Measurements from ENCODE around the gene NEK11.

The NEK11 gene

DNA sequence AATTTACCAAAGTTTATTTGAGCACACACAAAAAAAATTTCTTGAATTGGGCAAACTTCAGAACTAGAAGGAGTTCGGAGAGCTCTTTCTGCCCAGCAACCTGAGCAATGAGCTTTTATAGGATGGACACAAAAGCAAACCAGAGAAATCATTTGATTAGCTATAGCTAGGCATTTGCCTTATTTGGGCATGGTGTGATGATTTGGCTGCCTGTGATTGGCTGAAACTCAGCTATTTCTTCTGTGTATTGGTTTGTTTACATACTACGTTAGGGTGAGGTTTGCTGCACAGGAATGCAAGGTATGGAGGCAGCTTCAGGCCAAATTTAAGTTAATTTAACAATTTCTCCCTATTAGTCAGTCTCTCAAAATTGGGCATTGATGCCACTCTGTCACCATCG, 65.1 kb downstream of the NEK11 start:
- Histone ChIP-seq H3K9ac (ENCODE audit: low read length) (no peak overlapping the region), H3K4me1 (ENCODE audit: control insufficient read depth, insufficient read depth, low read length) (no peaks in the 10 kb centered on the region)

GRCh38 chr3:131107637-131108433, 81.2 kb downstream of the NEK11 start:
- no peaks in the 10 kb centered on the region for H3K27me3 ChIP-seq (ENCODE audit: control insufficient read depth, insufficient read depth, low read length)
- no peaks in the 10 kb centered on the region for H3K4me1 ChIP-seq (ENCODE audit: control insufficient read depth, insufficient read depth, low read length)
- no peaks in the 10 kb centered on the region for H3K36me3 ChIP-seq (ENCODE audit: control insufficient read depth, insufficient read depth, low read length)
- H3K4me3 ChIP-seq (ENCODE audit: low read length), result no peak overlapping the region
- no peak overlapping the region for H3K9ac ChIP-seq (ENCODE audit: low read length)
- H3K27ac ChIP-seq (ENCODE audit: low read depth, low read length), result no peak overlapping the region

More for the DNA sequence above, 65.1 kb downstream of the NEK11 start:
- Histone ChIP-seq H3K27ac (ENCODE audit: low read depth, low read length) (no peak overlapping the region), H3K4me3 (ENCODE audit: low read length) (no peak overlapping the region), H3K36me3 (ENCODE audit: control insufficient read depth, insufficient read depth, low read length) (no peaks in the 10 kb centered on the region), H3K27me3 (ENCODE audit: control insufficient read depth, insufficient read depth, low read length) (no peaks in the 10 kb centered on the region)

- no peak overlapping the region for H3K4me3 ChIP-seq (ENCODE audit: low read length)
- H3K27me3 ChIP-seq (ENCODE audit: control insufficient read depth, insufficient read depth, low read length), result no peaks in the 10 kb centered on the region
- H3K4me1 ChIP-seq (ENCODE audit: control insufficient read depth, insufficient read depth, low read length), result no peaks in the 10 kb centered on the region
- H3K36me3 ChIP-seq (ENCODE audit: control insufficient read depth, insufficient read depth, low read length), result no peaks in the 10 kb centered on the region
- H3K27ac ChIP-seq (ENCODE audit: low read depth, low read length), result no peak overlapping the region
- H3K9ac ChIP-seq (ENCODE audit: low read length), result no peak overlapping the region
These were observed 82.5 kb downstream of the NEK11 start for GRCh38 chr3:131109156-131109555.

DNA sequence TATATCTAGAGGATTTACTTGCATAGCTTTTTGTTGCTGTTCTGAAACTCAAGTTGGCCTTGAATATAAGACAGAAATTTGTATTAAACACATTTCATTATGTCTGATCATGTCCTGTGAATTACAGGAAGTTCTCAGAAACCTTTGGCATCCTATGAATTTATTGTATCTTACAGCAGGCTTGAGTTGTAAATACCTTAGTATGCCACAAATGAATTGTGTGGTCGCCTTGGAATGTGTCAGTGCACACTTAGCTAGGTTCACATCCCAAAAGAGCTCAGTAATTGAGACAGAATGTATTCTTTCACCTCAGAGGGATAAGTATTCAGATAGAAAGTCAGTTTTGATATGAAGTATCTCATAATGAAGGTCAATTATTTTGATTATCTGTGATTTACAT, 83.4 kb downstream of the NEK11 start:
- no peaks in the 10 kb centered on the region for H3K4me1 ChIP-seq (ENCODE audit: control insufficient read depth, insufficient read depth, low read length)

DNA sequence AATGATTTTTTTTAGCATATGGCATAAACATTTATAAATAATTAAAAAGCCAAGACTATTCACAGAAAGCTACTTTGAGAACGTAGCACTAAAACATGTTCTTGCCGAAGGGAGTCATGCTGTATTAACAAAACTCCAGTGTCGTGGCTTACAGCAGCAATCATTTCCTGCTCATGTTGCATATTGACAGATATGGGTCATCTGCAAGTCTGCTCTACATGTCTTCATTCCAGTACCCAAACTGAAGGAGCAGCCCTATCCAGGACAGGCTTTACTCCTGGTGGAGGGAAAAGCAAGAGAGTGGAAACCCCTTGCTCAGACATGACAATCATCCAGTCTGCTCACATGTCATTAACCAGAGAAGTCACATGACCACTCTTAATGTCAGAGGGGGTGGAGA, 87.6 kb downstream of the NEK11 start:
- Histone ChIP-seq H3K4me3 (ENCODE audit: low read length) (no peak overlapping the region), H3K27me3 (ENCODE audit: control insufficient read depth, insufficient read depth, low read length) (no peaks in the 10 kb centered on the region), H3K36me3 (ENCODE audit: control insufficient read depth, insufficient read depth, low read length) (no peaks in the 10 kb centered on the region), H3K27ac (ENCODE audit: low read depth, low read length) (no peak overlapping the region), H3K4me1 (ENCODE audit: control insufficient read depth, insufficient read depth, low read length) (no peaks in the 10 kb centered on the region), H3K9ac (ENCODE audit: low read length) (no peak overlapping the region)

More for the DNA sequence above, 83.4 kb downstream of the NEK11 start:
- Histone ChIP-seq H3K9ac (ENCODE audit: low read length) (no peak overlapping the region), H3K4me3 (ENCODE audit: low read length) (no peak overlapping the region), H3K36me3 (ENCODE audit: control insufficient read depth, insufficient read depth, low read length) (no peaks in the 10 kb centered on the region), H3K27me3 (ENCODE audit: control insufficient read depth, insufficient read depth, low read length) (no peaks in the 10 kb centered on the region), H3K27ac (ENCODE audit: low read depth, low read length) (no peak overlapping the region)

DNA sequence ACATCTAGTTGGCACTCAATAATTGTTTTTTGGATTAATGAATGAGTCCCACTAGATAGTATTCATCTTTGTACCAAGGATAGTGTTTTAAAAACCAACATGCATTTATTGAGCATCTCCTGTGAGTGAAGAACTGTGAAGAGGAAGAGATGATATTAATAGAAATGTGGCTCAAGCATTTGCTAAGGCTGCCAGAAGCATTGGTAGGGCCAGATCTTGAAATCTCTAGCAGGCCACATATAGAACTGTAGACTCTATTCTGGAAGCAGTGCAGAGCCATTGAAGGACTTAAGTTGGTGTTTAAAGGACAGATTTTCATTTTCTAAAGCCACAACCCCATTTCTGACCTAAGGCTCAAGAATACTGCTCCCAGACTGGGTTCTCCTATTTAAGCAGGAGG, 99.0 kb downstream of the NEK11 start:
- H3K4me3 ChIP-seq (ENCODE audit: low read length), result no peak overlapping the region
- no peak overlapping the region for H3K9ac ChIP-seq (ENCODE audit: low read length)
- H3K27me3 ChIP-seq (ENCODE audit: control insufficient read depth, insufficient read depth, low read length), result no peaks in the 10 kb centered on the region
- H3K4me1 ChIP-seq (ENCODE audit: control insufficient read depth, insufficient read depth, low read length), result no peaks in the 10 kb centered on the region
- no peaks in the 10 kb centered on the region for H3K36me3 ChIP-seq (ENCODE audit: control insufficient read depth, insufficient read depth, low read length)
- H3K27ac ChIP-seq (ENCODE audit: low read depth, low read length), result no peak overlapping the region

GRCh38 chr3:131140891-131141290, 114.2 kb downstream of the NEK11 start:
- H3K36me3 ChIP-seq (ENCODE audit: control insufficient read depth, insufficient read depth, low read length), result no peaks in the 10 kb centered on the region

DNA sequence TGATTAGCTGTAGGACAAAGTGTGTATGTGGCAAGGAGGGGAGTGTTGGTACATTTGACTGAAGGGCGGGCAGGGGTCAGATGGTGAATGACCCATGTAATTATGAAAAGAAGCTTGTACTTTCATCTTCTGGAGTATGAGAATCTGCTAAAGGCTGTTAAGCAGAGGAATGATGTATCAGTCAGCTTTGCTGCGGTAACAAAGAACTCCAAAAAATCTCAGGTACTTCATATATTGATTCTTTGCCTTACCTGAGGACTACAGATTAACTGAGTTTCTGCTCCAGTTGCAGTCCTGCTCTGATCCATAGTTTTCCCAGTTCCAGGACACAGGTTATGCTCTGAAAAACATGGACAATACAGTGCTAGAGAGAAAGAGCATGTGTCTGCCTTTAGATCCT, 115.1 kb downstream of the NEK11 start:
- H3K27ac ChIP-seq (ENCODE audit: low read depth, low read length), result no peak overlapping the region
- no peaks in the 10 kb centered on the region for H3K36me3 ChIP-seq (ENCODE audit: control insufficient read depth, insufficient read depth, low read length)
- H3K4me3 ChIP-seq (ENCODE audit: low read length), result no peak overlapping the region
- no peaks in the 10 kb centered on the region for H3K4me1 ChIP-seq (ENCODE audit: control insufficient read depth, insufficient read depth, low read length)
- no peaks in the 10 kb centered on the region for H3K27me3 ChIP-seq (ENCODE audit: control insufficient read depth, insufficient read depth, low read length)
- no peak overlapping the region for H3K9ac ChIP-seq (ENCODE audit: low read length)

More at GRCh38 chr3:131140891-131141290, 114.2 kb downstream of the NEK11 start:
- Histone ChIP-seq H3K4me1 (ENCODE audit: control insufficient read depth, insufficient read depth, low read length) (no peaks in the 10 kb centered on the region), H3K27me3 (ENCODE audit: control insufficient read depth, insufficient read depth, low read length) (no peaks in the 10 kb centered on the region), H3K4me3 (ENCODE audit: low read length) (no peak overlapping the region), H3K27ac (ENCODE audit: low read depth, low read length) (no peak overlapping the region), H3K9ac (ENCODE audit: low read length) (no peak overlapping the region)

GRCh38 chr3:131142580-131142979, 115.9 kb downstream of the NEK11 start:
- Histone ChIP-seq H3K4me3 (ENCODE audit: low read length) (no peak overlapping the region), H3K9ac (ENCODE audit: low read length) (no peak overlapping the region), H3K4me1 (ENCODE audit: control insufficient read depth, insufficient read depth, low read length) (no peaks in the 10 kb centered on the region), H3K36me3 (ENCODE audit: control insufficient read depth, insufficient read depth, low read length) (no peaks in the 10 kb centered on the region), H3K27ac (ENCODE audit: low read depth, low read length) (no peak overlapping the region), H3K27me3 (ENCODE audit: control insufficient read depth, insufficient read depth, low read length) (no peaks in the 10 kb centered on the region)

- H3K27me3 ChIP-seq (ENCODE audit: control insufficient read depth, insufficient read depth, low read length), result no peaks in the 10 kb centered on the region
- H3K36me3 ChIP-seq (ENCODE audit: control insufficient read depth, insufficient read depth, low read length), result no peaks in the 10 kb centered on the region
- no peaks in the 10 kb centered on the region for H3K4me1 ChIP-seq (ENCODE audit: control insufficient read depth, insufficient read depth, low read length)
- H3K9ac ChIP-seq (ENCODE audit: low read length), result no peak overlapping the region
- H3K4me3 ChIP-seq (ENCODE audit: low read length), result no peak overlapping the region
- H3K27ac ChIP-seq (ENCODE audit: low read depth, low read length), result no peak overlapping the region
These were observed 117.1 kb downstream of the NEK11 start for GRCh38 chr3:131143802-131144201.

GRCh38 chr3:131147534-131147933, 120.9 kb downstream of the NEK11 start:
- no peaks in the 10 kb centered on the region for H3K36me3 ChIP-seq (ENCODE audit: control insufficient read depth, insufficient read depth, low read length)
- no peak overlapping the region for H3K9ac ChIP-seq (ENCODE audit: low read length)
- no peaks in the 10 kb centered on the region for H3K4me1 ChIP-seq (ENCODE audit: control insufficient read depth, insufficient read depth, low read length)
- H3K27ac ChIP-seq (ENCODE audit: low read depth, low read length), result no peak overlapping the region
- no peaks in the 10 kb centered on the region for H3K27me3 ChIP-seq (ENCODE audit: control insufficient read depth, insufficient read depth, low read length)
- no peak overlapping the region for H3K4me3 ChIP-seq (ENCODE audit: low read length)

DNA sequence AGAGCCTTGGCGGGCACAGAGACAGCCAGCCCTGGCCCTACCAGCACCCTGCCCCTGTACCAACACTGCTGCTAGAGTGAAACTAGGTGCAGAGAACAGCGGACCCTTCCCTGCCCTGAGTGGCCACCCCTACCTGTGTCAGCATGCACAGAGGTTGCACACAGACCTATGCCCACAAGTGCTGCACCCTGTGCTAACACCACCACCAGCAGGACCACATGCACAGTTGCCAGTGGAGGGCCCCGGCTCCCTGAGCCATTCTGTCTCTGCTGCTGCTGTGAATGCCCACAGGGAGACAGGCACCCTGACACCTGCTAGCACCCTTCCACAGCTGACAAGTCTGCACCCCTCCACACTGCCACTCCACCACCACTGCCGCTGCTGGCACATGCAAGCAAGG, 131.8 kb downstream of the NEK11 start:
- Histone ChIP-seq H3K9ac (ENCODE audit: low read length) (no peak overlapping the region), H3K36me3 (ENCODE audit: control insufficient read depth, insufficient read depth, low read length) (no peaks in the 10 kb centered on the region), H3K27me3 (ENCODE audit: control insufficient read depth, insufficient read depth, low read length) (no peaks in the 10 kb centered on the region), H3K4me3 (ENCODE audit: low read length) (no peak overlapping the region), H3K27ac (ENCODE audit: low read depth, low read length) (no peak overlapping the region), H3K4me1 (ENCODE audit: control insufficient read depth, insufficient read depth, low read length) (no peaks in the 10 kb centered on the region)

DNA sequence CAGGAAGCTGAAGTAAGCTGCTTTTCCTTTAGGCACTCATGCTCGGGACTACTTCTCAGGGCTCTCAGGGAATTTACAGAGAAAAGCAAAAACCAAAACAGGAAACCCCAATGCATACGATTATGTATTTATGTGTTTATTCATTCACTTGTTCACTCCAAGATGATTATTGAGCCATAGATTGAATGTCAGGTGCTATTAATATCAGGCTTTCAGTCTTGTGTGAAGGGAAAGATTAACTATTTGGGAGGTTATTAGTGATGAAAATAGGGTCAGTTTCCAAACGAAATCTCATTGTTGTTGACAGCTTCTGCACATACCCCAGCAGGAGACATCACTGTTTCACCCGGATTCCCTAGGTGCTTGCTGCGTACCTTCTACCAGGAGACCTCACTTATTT, 135.8 kb downstream of the NEK11 start:
- H3K27ac ChIP-seq (ENCODE audit: low read depth, low read length), result no peak overlapping the region
- no peaks in the 10 kb centered on the region for H3K4me1 ChIP-seq (ENCODE audit: control insufficient read depth, insufficient read depth, low read length)
- H3K27me3 ChIP-seq (ENCODE audit: control insufficient read depth, insufficient read depth, low read length), result no peaks in the 10 kb centered on the region
- no peak overlapping the region for H3K4me3 ChIP-seq (ENCODE audit: low read length)
- no peak overlapping the region for H3K9ac ChIP-seq (ENCODE audit: low read length)
- H3K36me3 ChIP-seq (ENCODE audit: control insufficient read depth, insufficient read depth, low read length), result no peaks in the 10 kb centered on the region

Data from rectal smooth muscle tissue (tissue), 1 donor.